Mesenchymal stem cell (in vitro differentiated cells and primary cell): ENCODE data around the gene SPRY1.

Experiments used
- DNase-seq: peaks from one replicate; pipeline ENCODE4 v3.0.0-alpha.2; 2013
- H2AFZ ChIP-seq: one replicate; pipeline ENCODE4 v1.6.1; 2013; ENCODE audit warnings: low read depth, mild to moderate bottlenecking, control low read depth, inconsistent platforms, low read length, moderate library complexity
- H2AK5ac ChIP-seq: 2 replicates; pipeline ENCODE4 v1.6.1; 2013; ENCODE audit warnings: low read length, moderate library complexity, mild to moderate bottlenecking, inconsistent platforms; ENCODE audit not compliant: severe bottlenecking
- H2BK120ac ChIP-seq: one replicate; pipeline ENCODE4 v1.6.1; 2013; ENCODE audit warnings: low read depth, mild to moderate bottlenecking, inconsistent platforms, low read length, moderate library complexity
- H2BK12ac ChIP-seq, 2 experiments: one replicate each; pipeline ENCODE4 v1.6.1; 2013; ENCODE audit warnings: inconsistent platforms in 2 of 2, low read length in 2 of 2, mild to moderate bottlenecking in 2 of 2, moderate library complexity in 2 of 2, control low read depth in 1 of 2
- H2BK15ac ChIP-seq: one replicate; pipeline ENCODE4 v1.6.1; 2013; ENCODE audit warnings: mild to moderate bottlenecking, low read depth, inconsistent platforms; ENCODE audit not compliant: poor library complexity, severe bottlenecking
- H2BK5ac ChIP-seq: 2 replicates; pipeline ENCODE4 v1.6.1; 2013; ENCODE audit warnings: low read depth, mild to moderate bottlenecking, low read length, control low read depth, inconsistent platforms; ENCODE audit not compliant: poor library complexity, severe bottlenecking
- H3K14ac ChIP-seq, 2 experiments: one replicate each; pipeline ENCODE4 v1.6.1; 2013; ENCODE audit warnings: inconsistent platforms in 2 of 2, low read length in 2 of 2, control low read depth in 1 of 2, mild to moderate bottlenecking in 1 of 2, moderate library complexity in 1 of 2
- H3K18ac ChIP-seq, 2 experiments: one replicate each; pipeline ENCODE4 v1.6.1; 2013; ENCODE audit warnings: inconsistent platforms in 2 of 2, low read length in 2 of 2, control low read depth in 1 of 2, low read depth in 1 of 2, mild to moderate bottlenecking in 1 of 2
- H3K23ac ChIP-seq, 2 experiments: one replicate each; pipeline ENCODE4 v1.6.1; 2013; ENCODE audit warnings: inconsistent platforms in 2 of 2, low read length in 2 of 2, mild to moderate bottlenecking in 2 of 2, moderate library complexity in 2 of 2, control low read depth in 1 of 2
- H3K27ac ChIP-seq: 2 replicates; pipeline ENCODE4 v1.5.1; 2013; ENCODE audit warnings: mild to moderate bottlenecking, moderate library complexity, low read length, control low read depth, inconsistent platforms; ENCODE audit not compliant: poor library complexity, severe bottlenecking
- H3K27me3 ChIP-seq, 2 experiments: 2 replicates each; pipeline versions ENCODE4 v1.6.1 to v1.7.0; 2013; ENCODE audit warnings: low read length in 2 of 2, mild to moderate bottlenecking in 2 of 2, moderate library complexity in 2 of 2, control low read depth in 1 of 2, inconsistent platforms in 1 of 2; ENCODE audit not compliant: control insufficient read depth in 1 of 2, insufficient read depth in 1 of 2
- H3K36me3 ChIP-seq, 2 experiments: 2 replicates each; pipeline versions ENCODE4 v1.6.1 to v1.7.0; 2013; ENCODE audit warnings: low read length in 2 of 2, control low read depth in 1 of 2, inconsistent platforms in 1 of 2, low read depth in 1 of 2, mild to moderate bottlenecking in 1 of 2; ENCODE audit not compliant: insufficient read depth in 2 of 2, control insufficient read depth in 1 of 2
- H3K4ac ChIP-seq, 2 experiments: one replicate each; pipeline ENCODE4 v1.6.1; 2013; ENCODE audit warnings: inconsistent platforms in 2 of 2, low read length in 2 of 2, mild to moderate bottlenecking in 2 of 2, moderate library complexity in 2 of 2, control low read depth in 1 of 2, low read depth in 1 of 2
- H3K4me1 ChIP-seq: 2 replicates; pipeline ENCODE4 v1.6.1; 2013; ENCODE audit warnings: low read depth, low read length, control low read depth; ENCODE audit not compliant: control insufficient read depth, insufficient read depth
- H3K4me2 ChIP-seq: 2 replicates; pipeline ENCODE4 v1.6.1; 2013; ENCODE audit warnings: low read length, mild to moderate bottlenecking, inconsistent platforms; ENCODE audit not compliant: poor library complexity, severe bottlenecking
- H3K4me3 ChIP-seq, 2 experiments: 2 replicates each; pipeline versions ENCODE4 v1.5.1 to v1.7.0; 2013; ENCODE audit warnings: low read length in 2 of 2, mild to moderate bottlenecking in 2 of 2, control low read depth in 1 of 2, low read depth in 1 of 2; ENCODE audit not compliant: insufficient read depth in 1 of 2
- H3K79me1 ChIP-seq: replicated peaks from 2 replicates; pipeline ENCODE4 v1.6.1; 2013; ENCODE audit warnings: mild to moderate bottlenecking, control low read depth, low read length, inconsistent platforms; ENCODE audit not compliant: poor library complexity, severe bottlenecking
- H3K9ac ChIP-seq: 2 replicates; pipeline ENCODE4 v1.7.0; 2013; ENCODE audit warnings: mild to moderate bottlenecking, low read length, moderate library complexity
- H3K9me3 ChIP-seq: 2 replicates; pipeline ENCODE4 v1.7.0; 2013; ENCODE audit warnings: mild to moderate bottlenecking, low read length; ENCODE audit not compliant: control insufficient read depth
- H4K8ac ChIP-seq: one replicate; pipeline ENCODE4 v1.6.1; 2013; ENCODE audit warnings: inconsistent platforms, mild to moderate bottlenecking, low read length, moderate library complexity
- H4K91ac ChIP-seq: one replicate; pipeline ENCODE4 v1.6.1; 2013; ENCODE audit warnings: mild to moderate bottlenecking, low read length, inconsistent platforms
- WGBS: methylation state at CpG from one replicate; pipeline ENCODE4 v1.1.7; 2013; ENCODE audit warnings: mixed read lengths; 5-methylcytosine and 5-hydroxymethylcytosine counted together

Gene SPRY1

DNA sequence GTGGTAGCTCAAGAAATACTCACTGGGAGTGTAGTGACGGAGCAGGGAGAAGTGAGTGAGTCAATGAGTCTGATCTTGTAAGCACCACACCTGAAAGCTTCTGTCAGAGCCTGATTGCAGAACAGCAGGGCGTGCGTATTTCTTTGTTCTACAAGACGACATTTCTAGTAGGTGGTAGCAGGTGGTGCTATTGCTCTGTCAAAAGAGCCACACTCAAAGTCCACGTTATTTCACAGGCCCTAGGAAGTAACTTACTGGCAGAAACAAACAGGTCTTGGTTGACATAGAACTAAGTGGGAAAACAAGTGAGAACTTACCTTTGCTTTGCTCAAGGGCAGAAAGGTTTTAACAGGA is 46.4 kb upstream of the SPRY1 start:
- no peak overlapping the region for H3K23ac ChIP-seq
- H4K91ac ChIP-seq: no peak overlapping the region
- no peak overlapping the region for H3K27ac ChIP-seq
- H2BK5ac ChIP-seq: no peak overlapping the region
- no peak overlapping the region for H3K4me2 ChIP-seq
- no peak overlapping the region for H4K8ac ChIP-seq
- DNase-seq: no peak
- no peaks in the 10 kb centered on the region for H3K27me3 ChIP-seq
- no peak overlapping the region for H3K4ac ChIP-seq
- no peak overlapping the region for H3K18ac ChIP-seq
- H3K4me3 ChIP-seq: no peak overlapping the region
- peak overlapping the region; percentile 89 for H2AK5ac ChIP-seq
- no peaks in the 10 kb centered on the region for H3K79me1 ChIP-seq
- no peak overlapping the region for H2BK15ac ChIP-seq
- H3K36me3 ChIP-seq: no peaks in the 10 kb centered on the region
- 86% methylated on average over 5 of the region's 5 CpGs for WGBS
- no peaks in the 10 kb centered on the region for H3K9me3 ChIP-seq
- no peak overlapping the region for H2AFZ ChIP-seq
- H2BK12ac ChIP-seq: peak overlapping the region in 1 of 2 experiments; percentile 47
- H3K4me1 ChIP-seq: peaks cover 2% of the 10 kb centered on the region
- H3K9ac ChIP-seq: no peak overlapping the region
- no peak overlapping the region for H3K14ac ChIP-seq
- no peak overlapping the region for H2BK120ac ChIP-seq

DNA sequence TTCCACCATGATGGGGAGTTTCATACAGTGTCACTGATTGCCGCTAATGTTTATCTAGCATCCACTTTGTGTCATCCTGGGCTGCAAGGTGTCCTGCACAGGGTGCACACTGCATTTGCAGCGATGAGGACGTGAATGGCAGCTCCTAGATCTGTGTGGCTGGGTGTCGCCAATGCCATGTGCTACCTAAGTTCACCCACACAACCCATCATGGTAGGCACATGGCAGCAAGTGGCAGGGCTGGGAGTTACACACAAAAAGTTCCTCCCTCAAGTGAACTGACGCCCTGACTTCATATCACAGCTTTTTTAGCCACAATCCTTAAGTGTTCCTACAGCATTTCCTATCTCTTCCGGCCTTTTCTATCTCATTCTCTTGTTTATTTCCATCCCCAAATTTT is 45.9 kb upstream of the SPRY1 start:
- Histone ChIP-seq H3K27ac (no peak overlapping the region), H3K14ac (no peak overlapping the region), H3K9ac (no peak overlapping the region), H3K4me3 (no peak overlapping the region), H2BK5ac (no peak overlapping the region), H4K8ac (no peak overlapping the region), H3K27me3 (no peaks in the 10 kb centered on the region), H3K36me3 (no peaks in the 10 kb centered on the region), H2BK15ac (no peak overlapping the region), H3K4me1 (peaks cover 2% of the 10 kb centered on the region), H2BK12ac (peak overlapping the region in 1 of 2 experiments; percentile 4), H3K9me3 (no peaks in the 10 kb centered on the region), H3K18ac (no peak overlapping the region), H3K79me1 (no peaks in the 10 kb centered on the region), H3K23ac (no peak overlapping the region), H2AK5ac (peak overlapping the region; percentile 7), H3K4ac (no peak overlapping the region), H3K4me2 (no peak overlapping the region), H2AFZ (no peak overlapping the region), H4K91ac (no peak overlapping the region), H2BK120ac (no peak overlapping the region)
- DNase-seq: no peak
- WGBS: 98% methylated on average over 6 of the region's 6 CpGs

DNA sequence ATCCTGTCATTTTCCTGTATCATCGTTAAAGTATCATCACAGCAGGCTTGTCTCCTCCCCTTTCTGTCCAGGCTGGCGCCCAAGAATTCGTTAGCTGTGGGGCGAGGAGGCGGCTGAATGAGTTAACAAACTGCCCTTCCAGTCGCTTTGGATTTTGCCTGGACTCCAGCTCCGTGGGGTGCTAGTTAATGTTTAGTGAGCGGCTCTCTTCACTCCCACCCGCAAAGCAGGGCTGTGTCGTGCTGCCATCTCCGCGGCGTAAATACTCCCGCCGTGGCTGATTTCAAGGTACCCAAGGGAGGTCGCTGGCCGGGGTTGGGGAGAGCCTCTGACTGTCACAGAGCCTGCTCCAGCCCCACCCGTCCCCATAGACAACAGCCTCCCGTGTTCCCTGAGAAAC is 44.9 kb upstream of the SPRY1 start:
- Histone ChIP-seq H3K9ac (peak overlapping the region; percentile 37), H3K4me1 (peaks cover 2% of the 10 kb centered on the region), H4K8ac (no peak overlapping the region), H3K9me3 (no peaks in the 10 kb centered on the region), H3K4me3 (peak overlapping the region in 1 of 2 experiments; percentile 44), H3K4me2 (peak overlapping the region; percentile 55), H2AFZ (no peak overlapping the region), H3K27me3 (no peaks in the 10 kb centered on the region), H2BK15ac (no peak overlapping the region), H3K4ac (no peak overlapping the region), H3K23ac (no peak overlapping the region), H2BK120ac (no peak overlapping the region), H3K18ac (no peak overlapping the region), H4K91ac (no peak overlapping the region), H2BK12ac (peak overlapping the region; percentile 6 to 63), H3K79me1 (no peaks in the 10 kb centered on the region), H3K36me3 (no peaks in the 10 kb centered on the region), H2AK5ac (no peak overlapping the region), H2BK5ac (peak overlapping the region; percentile 84), H3K14ac (no peak overlapping the region), H3K27ac (peak overlapping the region; percentile 83)
- DNase-seq: no peak
- 98% methylated on average over 17 of the region's 19 CpGs for WGBS

DNA sequence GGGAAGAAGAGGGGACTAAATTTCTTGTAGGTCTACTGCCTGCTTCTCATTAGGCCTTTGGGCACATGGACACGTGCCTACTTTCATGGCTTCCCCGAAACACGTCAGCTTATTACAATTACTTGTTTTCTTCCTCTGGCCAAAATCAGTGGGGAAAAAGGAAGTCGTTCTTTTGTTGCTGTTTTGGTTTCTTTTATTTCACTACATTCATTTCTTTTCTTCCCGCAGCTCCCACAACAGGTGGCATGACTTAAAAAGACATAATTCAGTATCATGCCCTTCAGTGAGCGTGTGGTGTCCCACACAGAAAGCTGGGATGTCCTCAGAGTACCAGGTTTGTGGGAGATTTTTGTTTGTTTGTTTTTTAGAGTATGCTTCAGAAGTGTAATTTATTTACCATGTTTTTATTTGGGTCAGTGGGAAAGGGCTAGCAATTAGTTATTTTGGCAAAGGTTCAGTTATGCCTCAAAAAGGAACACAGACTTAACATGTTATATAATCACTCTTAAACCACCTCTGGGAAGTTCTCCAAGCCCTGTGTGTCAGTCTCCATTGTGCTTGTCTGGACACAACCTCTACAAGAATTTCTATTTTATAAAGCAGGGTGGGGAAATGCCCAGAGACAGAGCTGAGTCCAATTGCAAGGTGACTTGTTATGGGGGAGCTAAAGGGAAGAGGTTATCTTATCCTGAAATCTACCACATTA is 44.2 kb upstream of the SPRY1 start:
- Histone ChIP-seq H4K91ac (no peak overlapping the region), H3K4ac (no peak overlapping the region), H3K79me1 (no peaks in the 10 kb centered on the region), H3K9me3 (no peaks in the 10 kb centered on the region), H2AK5ac (no peak overlapping the region), H2BK15ac (no peak overlapping the region), H3K23ac (no peak overlapping the region), H3K4me3 (peak overlapping the region in 1 of 2 experiments; percentile 10), H2BK120ac (no peak overlapping the region), H3K36me3 (no peaks in the 10 kb centered on the region), H3K27me3 (no peaks in the 10 kb centered on the region), H2BK12ac (no peak overlapping the region), H2BK5ac (peak overlapping the region; percentile 84), H3K27ac (peak overlapping the region; percentile 83), H3K4me1 (peaks cover 3% of the 10 kb centered on the region), H3K14ac (no peak overlapping the region), H2AFZ (no peak overlapping the region), H4K8ac (no peak overlapping the region), H3K4me2 (peak overlapping the region; percentile 55), H3K18ac (no peak overlapping the region), H3K9ac (peak overlapping the region; percentile 37)
- no peak for DNase-seq
- WGBS: 86% methylated on average over 4 of the region's 6 CpGs
